ENCODE results near the gene STUB1.

The STUB1 gene

GRCh38 chr16:644556-644955 is 35.7 kb upstream of the STUB1 start:
- Histone ChIP-seq H3K27me3 (no peaks in the 10 kb centered on the region), H4K20me1 (peaks cover 58% of the 10 kb centered on the region), H3K27ac (no peak overlapping the region), H3K36me3 (peaks cover 17% of the 10 kb centered on the region), H3K4me3 (no peak overlapping the region), H3K9me3 (no peaks in the 10 kb centered on the region), H3K4me1 (peaks cover 80% of the 10 kb centered on the region), H3K4me2 (no peak overlapping the region), H3K9ac (no peak overlapping the region)
- TF ChIP-seq Cebpa-rat (IDR thresholded peaks at IDR 0.05): no peak

DNA sequence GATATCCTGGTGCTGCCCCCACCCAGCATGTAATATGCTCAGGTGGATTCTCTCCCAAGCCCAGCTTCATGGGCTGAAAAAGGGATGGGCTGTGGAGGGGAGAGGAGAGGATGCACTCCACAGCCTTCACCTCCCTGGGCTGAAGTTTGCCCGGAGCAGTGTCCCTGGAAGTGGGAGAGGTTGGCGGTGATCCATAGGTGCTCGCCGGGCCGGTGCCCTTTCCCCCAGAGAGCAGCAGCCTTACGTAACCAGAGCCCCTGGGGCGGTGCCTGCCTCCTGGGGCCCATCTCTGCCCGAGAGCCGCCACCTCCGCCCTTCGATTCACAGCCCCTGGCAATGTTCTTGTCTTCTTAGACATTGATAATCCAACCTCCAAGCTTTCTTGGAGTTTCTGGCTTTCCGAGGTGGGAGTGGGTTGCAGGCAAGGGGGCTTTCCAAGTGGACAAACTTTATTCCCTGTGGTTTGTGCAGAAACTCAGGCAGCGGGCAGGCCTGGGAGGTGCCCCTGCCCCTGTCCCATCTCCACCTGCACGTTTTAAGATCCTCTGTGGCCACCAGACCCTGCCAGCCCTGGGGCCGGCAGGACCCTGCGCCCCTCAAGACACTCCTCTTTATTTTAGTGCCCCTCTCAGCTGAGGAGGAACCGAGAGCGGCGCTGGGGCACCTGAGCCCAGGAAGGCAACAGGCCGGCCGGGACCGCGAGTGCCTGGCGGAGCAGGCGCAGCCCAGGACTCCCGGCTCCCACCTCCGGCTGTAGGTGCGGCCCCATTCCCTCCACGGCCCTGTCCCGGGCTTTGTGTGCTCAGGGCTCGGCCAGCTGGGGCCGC is 34.1 kb upstream of the STUB1 start:
- peaks cover 58% of the 10 kb centered on the region for H4K20me1 ChIP-seq
- H3K4me2 ChIP-seq: 0 out of 2 replicates have a peak overlapping the region, but pooled peaks have one; percentile 91
- H3K27ac ChIP-seq: peak overlapping the region; percentile 31; the same call in 1 of the 2 replicates
- no peaks in the 10 kb centered on the region for H3K9me3 ChIP-seq
- H3K9ac ChIP-seq: 0 out of 2 replicates have a peak overlapping the region, but pooled peaks have one; percentile 15
- H3K27me3 ChIP-seq: no peaks in the 10 kb centered on the region
- no peak overlapping the region for H3K4me3 ChIP-seq
- no peak for TF ChIP-seq Cebpa-rat (IDR thresholded peaks at IDR 0.05)
- peaks cover 17% of the 10 kb centered on the region for H3K36me3 ChIP-seq
- H3K4me1 ChIP-seq: peaks cover 76% of the 10 kb centered on the region

DNA sequence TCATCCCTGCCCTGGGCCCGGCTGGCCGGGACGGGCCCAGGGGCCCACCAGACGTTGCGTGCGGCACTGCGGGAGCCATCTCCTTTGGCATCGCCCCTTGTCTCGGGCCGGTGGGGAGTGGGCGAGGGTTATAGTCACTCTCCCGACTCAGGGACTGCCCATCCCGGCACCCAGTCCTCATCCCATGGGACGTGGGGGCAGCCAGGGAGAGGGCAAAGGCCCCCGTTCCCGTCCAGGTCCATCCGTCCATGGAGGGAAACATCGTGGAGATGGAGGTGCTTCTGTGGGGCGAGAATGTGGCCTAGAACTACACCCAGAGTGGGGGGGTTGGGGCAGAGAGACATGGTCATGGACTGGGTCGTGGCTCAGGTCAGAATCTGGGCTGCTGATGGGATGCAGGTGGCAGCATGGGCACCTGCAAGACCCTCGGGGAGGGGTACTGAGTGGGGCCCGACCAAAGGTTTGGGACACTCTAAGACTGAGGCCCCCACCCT is 33.5 kb upstream of the STUB1 start:
- H3K27me3 ChIP-seq: no peaks in the 10 kb centered on the region
- H4K20me1 ChIP-seq: peaks cover 58% of the 10 kb centered on the region
- TF ChIP-seq Cebpa-rat (IDR thresholded peaks at IDR 0.05): no peak
- 0 out of 2 replicates have a peak overlapping the region, but pooled peaks have one; percentile 15 for H3K9ac ChIP-seq
- H3K36me3 ChIP-seq: peaks cover 20% of the 10 kb centered on the region
- peaks cover 73% of the 10 kb centered on the region for H3K4me1 ChIP-seq
- peak overlapping the region; percentile 91 for H3K4me2 ChIP-seq
- no peaks in the 10 kb centered on the region for H3K9me3 ChIP-seq
- no peak overlapping the region for H3K4me3 ChIP-seq
- no peak overlapping the region for H3K27ac ChIP-seq

DNA sequence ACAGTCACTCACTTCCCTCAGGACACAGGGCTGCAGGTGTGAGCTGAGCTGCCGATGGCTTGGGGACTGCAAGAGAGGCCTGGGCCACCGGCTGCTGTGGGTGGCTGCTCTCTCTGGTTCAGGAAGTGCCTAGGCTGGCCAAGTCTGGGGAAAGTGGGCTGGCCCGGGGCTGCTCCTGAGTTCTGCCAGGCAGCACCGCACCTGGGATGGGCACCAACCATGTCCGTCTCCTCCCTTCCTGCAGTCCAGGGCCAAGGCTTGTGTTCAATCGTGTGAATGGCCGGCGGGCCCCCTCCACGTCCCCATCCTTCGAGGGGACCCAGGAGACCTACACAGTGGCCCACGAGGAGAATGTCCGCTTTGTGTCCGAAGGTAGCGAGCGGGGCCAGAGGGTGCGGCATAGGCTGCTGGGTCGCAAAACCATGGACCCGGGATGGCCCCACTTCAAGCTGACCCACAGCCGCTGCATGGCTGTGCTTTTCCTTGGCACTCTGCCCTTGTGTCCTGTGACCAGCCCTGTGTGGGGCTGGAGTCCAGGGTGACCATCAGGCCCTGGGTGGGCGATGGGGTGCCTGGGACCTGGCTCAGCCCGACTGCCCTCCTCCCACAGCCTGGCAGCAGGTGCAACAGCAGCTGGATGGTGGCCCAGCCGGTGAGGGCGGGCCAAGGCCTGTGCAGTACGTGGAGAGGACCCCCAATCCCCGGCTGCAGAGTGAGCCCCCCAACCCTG is 32.9 kb upstream of the STUB1 start:
- H3K9ac ChIP-seq: 0 out of 2 replicates have a peak overlapping the region, but pooled peaks have one; percentile 15
- no peak for TF ChIP-seq Cebpa-rat (IDR thresholded peaks at IDR 0.05)
- H3K4me3 ChIP-seq: no peak overlapping the region
- H4K20me1 ChIP-seq: peaks cover 58% of the 10 kb centered on the region
- no peaks in the 10 kb centered on the region for H3K27me3 ChIP-seq
- H3K4me1 ChIP-seq: peaks cover 72% of the 10 kb centered on the region
- H3K9me3 ChIP-seq: no peaks in the 10 kb centered on the region
- H3K27ac ChIP-seq: no peak overlapping the region
- peaks cover 27% of the 10 kb centered on the region for H3K36me3 ChIP-seq
- peak overlapping the region; percentile 91 for H3K4me2 ChIP-seq

DNA sequence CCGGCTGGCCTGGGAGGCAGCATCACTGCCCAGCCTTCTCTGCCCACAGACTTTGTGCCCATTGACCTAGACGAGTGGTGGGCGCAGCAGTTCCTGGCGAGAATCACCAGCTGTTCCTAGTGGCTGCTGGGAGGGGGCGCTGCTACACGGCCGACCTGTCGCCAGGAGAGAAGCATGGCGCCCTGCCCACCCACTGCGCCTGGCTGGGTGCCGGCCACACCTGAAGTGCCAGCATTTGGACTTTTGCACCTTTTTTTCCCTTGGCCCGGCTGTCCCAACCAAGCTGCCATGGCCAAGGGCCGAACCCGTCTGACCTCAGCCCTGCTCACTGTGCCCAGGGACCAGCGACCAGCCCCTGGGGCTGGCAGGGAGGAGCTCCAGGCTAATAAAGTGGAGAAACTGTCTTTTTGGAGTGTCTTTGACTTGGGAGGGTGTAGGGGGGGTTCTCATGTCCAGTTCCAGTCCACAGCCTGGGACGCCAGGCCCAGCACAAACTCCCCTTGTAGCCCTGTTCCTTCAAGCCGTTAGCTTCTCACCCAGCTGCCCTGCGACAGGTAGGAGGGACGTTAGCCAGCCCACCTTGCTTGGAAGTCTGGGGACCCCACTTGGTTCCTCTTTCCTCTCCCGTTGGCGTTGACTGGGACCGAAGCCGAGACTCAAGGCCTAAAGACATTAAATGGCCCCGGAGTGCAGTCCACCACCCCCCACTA is 32.0 kb upstream of the STUB1 start:
- TF ChIP-seq Cebpa-rat (IDR thresholded peaks at IDR 0.05): no peak
- peaks cover 64% of the 10 kb centered on the region for H3K4me1 ChIP-seq
- peaks cover 50% of the 10 kb centered on the region for H4K20me1 ChIP-seq
- peak overlapping the region; percentile 91 for H3K4me2 ChIP-seq
- H3K4me3 ChIP-seq: peak overlapping the region; percentile 86
- peak overlapping the region; percentile 88 for H3K27ac ChIP-seq
- H3K36me3 ChIP-seq: peaks cover 35% of the 10 kb centered on the region
- peak overlapping the region; percentile 88 for H3K9ac ChIP-seq
- no peaks in the 10 kb centered on the region for H3K27me3 ChIP-seq
- no peaks in the 10 kb centered on the region for H3K9me3 ChIP-seq

- Histone ChIP-seq H3K4me2 (peak within 1 kb of the TSS; percentile 91), H3K4me1 (peaks cover 56% of the 10 kb centered on the region), H4K20me1 (peaks cover 43% of the 10 kb centered on the region), H3K27ac (peak within 1 kb of the TSS; percentile 88), H3K4me3 (peak within 1 kb of the TSS; percentile 86), H3K36me3 (peaks cover 43% of the 10 kb centered on the region), H3K9me3 (no peaks in the 10 kb centered on the region), H3K9ac (peak within 1 kb of the TSS; percentile 88), H3K27me3 (no peaks in the 10 kb centered on the region)
- TF ChIP-seq Cebpa-rat (IDR thresholded peaks at IDR 0.05): no peak
Observed at GRCh38 chr16:648781-649589, 31.2 kb upstream of the STUB1 start, which contains the start of gene WDR90. TSS of gene WDR90 (plus strand) at chr16:649365. CDS start at chr16:649417, 52 bp downstream.

GRCh38 chr16:649631-650030 is 30.6 kb upstream of the STUB1 start:
- H3K9ac ChIP-seq: peak overlapping the region; percentile 88
- H3K4me1 ChIP-seq: peaks cover 50% of the 10 kb centered on the region
- no peaks in the 10 kb centered on the region for H3K27me3 ChIP-seq

GRCh38 chr16:651844-652243 is 28.4 kb upstream of the STUB1 start:
- Histone ChIP-seq H3K9ac (no peak overlapping the region), H4K20me1 (peaks cover 15% of the 10 kb centered on the region), H3K4me1 (peaks cover 31% of the 10 kb centered on the region), H3K4me2 (no peak overlapping the region), H3K9me3 (no peaks in the 10 kb centered on the region), H3K4me3 (no peak overlapping the region), H3K27ac (no peak overlapping the region), H3K27me3 (no peaks in the 10 kb centered on the region), H3K36me3 (peaks cover 57% of the 10 kb centered on the region)
- TF ChIP-seq Cebpa-rat (IDR thresholded peaks at IDR 0.05): no peak

More at GRCh38 chr16:649631-650030, 30.6 kb upstream of the STUB1 start:
- H3K9me3 ChIP-seq: no peaks in the 10 kb centered on the region
- peak overlapping the region; percentile 91 for H3K4me2 ChIP-seq
- H3K4me3 ChIP-seq: peak overlapping the region; percentile 86
- peaks cover 46% of the 10 kb centered on the region for H3K36me3 ChIP-seq
- H3K27ac ChIP-seq: peak overlapping the region; percentile 88
- peaks cover 36% of the 10 kb centered on the region for H4K20me1 ChIP-seq
- TF ChIP-seq Cebpa-rat (IDR thresholded peaks at IDR 0.05): no peak

Measured in BLaER1 (cell line).